Bronchial epithelial cell (primary cell): ENCODE results near the gene RAB3GAP1. TPM values are rescaled to one million over a fixed set of nuclear protein-coding genes. Genes with fewer than 3 reads are reported as not detected.
"Not testable (repeated sequence)": the region's sequence is repeated elsewhere in the genome, so short reads cannot be mapped to it uniquely, and the experiment has no call there.

Experiments used
- DNase-seq: peaks from one replicate; pipeline ENCODE4 v3.0.0-alpha.2; 2010; ENCODE audit warnings: low read depth
- FAIRE-seq: peaks from 2 replicates; lab custom pipeline; 2011; peaks lifted over from hg19 to GRCh38; lab: Jason Lieb, UNC
- H3K27me3 ChIP-seq: 2 replicates; pipeline ENCODE4 v1.5.1; 2011; ENCODE audit warnings: low read length; ENCODE audit not compliant: control insufficient read depth, insufficient read depth
- H3K36me3 ChIP-seq: 2 replicates; pipeline ENCODE4 v1.5.1; 2011; ENCODE audit warnings: low read length; ENCODE audit not compliant: control insufficient read depth, insufficient read depth
- H3K4me3 ChIP-seq: 2 replicates; pipeline ENCODE4 v1.5.1; 2011; ENCODE audit warnings: mild to moderate bottlenecking, low read depth, low read length, control low read depth
- total RNA-seq: library from RNA; depleted of rRNA; stranded (reverse); fragments of >200 nt; gene quantifications from 2 replicates; pipeline ENCODE4 v1.2.1, GENCODE V29; 2014
- TF ChIP-seq, protein P1 (sequence below): IDR thresholded peaks from 2 replicates; pipeline ENCODE4 v1.5.1; 2011; ENCODE audit warnings: mild to moderate bottlenecking, moderate library complexity, low read length, control low read depth, inconsistent platforms; ENCODE audit not compliant: insufficient read depth, severe bottlenecking

RAB3GAP1 gene
- total RNA-seq, 1 donor from 2014 or later = 120 TPM

DNA sequence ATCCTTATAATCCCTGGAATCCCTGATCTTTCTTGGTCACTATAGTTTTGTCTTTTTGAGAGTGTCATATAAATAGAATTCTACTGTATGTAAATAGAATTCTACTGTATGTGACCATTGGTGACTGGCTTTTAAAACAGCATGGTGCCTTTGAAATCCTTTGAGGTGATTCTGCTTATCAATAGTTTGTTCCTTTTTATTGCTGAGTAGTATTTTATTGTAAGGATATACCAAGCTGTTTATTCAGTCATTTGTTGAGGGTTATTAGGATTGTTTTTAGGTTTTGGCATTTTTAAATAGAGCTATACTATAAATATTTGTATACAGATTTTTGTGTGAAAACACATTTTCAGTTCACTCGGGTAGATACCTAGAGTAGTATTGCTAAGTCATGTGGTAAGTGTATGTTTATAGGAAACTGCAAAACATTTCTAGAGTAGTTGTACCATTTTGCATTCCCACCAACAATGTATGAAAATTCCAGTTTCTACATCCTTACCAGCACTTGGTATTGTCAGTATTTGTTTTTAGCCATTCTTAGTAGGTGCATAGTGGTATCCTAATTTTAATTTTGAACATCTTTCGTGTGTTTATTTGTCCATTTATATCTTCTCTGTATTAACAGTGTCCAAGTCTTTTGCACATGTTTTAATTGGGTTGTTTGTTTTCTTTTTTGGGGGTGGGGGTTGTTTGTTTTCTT is 45.6 kb downstream of the RAB3GAP1 start:
- no peak for FAIRE-seq
- H3K4me3 ChIP-seq = no peak overlapping the region
- no peaks in the 10 kb centered on the region for H3K27me3 ChIP-seq
- DNase-seq = no peak
- TF ChIP-seq, protein P1, sequence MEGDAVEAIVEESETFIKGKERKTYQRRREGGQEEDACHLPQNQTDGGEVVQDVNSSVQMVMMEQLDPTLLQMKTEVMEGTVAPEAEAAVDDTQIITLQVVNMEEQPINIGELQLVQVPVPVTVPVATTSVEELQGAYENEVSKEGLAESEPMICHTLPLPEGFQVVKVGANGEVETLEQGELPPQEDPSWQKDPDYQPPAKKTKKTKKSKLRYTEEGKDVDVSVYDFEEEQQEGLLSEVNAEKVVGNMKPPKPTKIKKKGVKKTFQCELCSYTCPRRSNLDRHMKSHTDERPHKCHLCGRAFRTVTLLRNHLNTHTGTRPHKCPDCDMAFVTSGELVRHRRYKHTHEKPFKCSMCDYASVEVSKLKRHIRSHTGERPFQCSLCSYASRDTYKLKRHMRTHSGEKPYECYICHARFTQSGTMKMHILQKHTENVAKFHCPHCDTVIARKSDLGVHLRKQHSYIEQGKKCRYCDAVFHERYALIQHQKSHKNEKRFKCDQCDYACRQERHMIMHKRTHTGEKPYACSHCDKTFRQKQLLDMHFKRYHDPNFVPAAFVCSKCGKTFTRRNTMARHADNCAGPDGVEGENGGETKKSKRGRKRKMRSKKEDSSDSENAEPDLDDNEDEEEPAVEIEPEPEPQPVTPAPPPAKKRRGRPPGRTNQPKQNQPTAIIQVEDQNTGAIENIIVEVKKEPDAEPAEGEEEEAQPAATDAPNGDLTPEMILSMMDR = no peak
- no peaks in the 10 kb centered on the region for H3K36me3 ChIP-seq

DNA sequence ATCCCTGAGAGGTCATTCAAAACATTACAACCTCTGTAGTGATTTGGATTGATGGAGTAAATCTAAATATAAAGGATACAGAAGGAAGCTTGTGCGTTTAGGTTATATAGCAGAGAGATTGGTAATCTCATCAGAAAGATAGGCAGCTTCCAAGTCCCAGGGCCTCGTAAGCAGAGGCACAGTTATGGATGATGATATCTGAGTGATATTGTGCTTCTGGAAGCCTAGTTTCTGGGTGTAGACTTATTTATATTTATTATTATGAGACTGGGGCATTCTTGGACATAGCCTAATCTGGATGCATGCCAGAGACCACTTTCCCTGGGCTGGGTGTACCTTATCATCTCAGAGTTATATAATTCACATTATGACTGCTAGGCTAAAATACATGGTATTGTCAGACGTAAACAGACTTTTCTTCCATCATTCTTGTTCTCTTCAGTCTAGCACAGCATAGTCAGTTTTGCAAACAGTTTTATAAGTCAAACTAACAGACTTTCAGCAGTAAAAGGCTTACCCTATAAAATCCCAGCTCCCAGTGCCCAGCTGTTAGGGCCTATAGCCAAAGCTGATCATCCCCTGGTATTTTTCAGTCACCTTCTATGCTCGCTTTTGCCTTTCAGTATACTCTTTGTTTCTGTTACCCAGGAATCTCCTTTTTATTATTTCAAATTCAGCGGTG is 47.9 kb downstream of the RAB3GAP1 start:
- no peaks in the 10 kb centered on the region for H3K27me3 ChIP-seq
- no peak for FAIRE-seq
- no peak for DNase-seq
- TF ChIP-seq, protein P1 = no peak
- no peak overlapping the region for H3K4me3 ChIP-seq
- H3K36me3 ChIP-seq = no peaks in the 10 kb centered on the region

DNA sequence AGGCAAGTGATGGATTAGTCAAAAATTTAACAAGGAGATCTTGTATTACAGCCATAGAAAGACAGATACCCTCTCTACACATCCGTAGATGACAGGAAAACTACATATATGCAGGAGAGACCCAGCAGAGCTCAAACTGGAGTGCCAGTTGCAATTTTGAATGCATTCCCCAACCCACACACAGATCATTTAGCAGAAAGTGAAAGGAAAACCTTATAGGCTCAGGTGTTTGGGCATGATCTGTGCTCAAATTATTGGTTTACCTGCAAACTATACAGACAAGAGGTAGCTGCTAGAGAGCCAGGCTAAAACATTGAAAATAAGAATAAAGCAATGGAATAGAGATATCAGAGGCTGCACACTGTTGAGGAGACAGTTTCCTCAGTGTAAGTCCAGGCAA is 51.8 kb downstream of the RAB3GAP1 start:
- TF ChIP-seq, protein P1 = no peak
- H3K27me3 ChIP-seq = no peaks in the 10 kb centered on the region
- no peak for DNase-seq
- no peak overlapping the region for H3K4me3 ChIP-seq
- FAIRE-seq = no peak
- H3K36me3 ChIP-seq = no peaks in the 10 kb centered on the region

DNA sequence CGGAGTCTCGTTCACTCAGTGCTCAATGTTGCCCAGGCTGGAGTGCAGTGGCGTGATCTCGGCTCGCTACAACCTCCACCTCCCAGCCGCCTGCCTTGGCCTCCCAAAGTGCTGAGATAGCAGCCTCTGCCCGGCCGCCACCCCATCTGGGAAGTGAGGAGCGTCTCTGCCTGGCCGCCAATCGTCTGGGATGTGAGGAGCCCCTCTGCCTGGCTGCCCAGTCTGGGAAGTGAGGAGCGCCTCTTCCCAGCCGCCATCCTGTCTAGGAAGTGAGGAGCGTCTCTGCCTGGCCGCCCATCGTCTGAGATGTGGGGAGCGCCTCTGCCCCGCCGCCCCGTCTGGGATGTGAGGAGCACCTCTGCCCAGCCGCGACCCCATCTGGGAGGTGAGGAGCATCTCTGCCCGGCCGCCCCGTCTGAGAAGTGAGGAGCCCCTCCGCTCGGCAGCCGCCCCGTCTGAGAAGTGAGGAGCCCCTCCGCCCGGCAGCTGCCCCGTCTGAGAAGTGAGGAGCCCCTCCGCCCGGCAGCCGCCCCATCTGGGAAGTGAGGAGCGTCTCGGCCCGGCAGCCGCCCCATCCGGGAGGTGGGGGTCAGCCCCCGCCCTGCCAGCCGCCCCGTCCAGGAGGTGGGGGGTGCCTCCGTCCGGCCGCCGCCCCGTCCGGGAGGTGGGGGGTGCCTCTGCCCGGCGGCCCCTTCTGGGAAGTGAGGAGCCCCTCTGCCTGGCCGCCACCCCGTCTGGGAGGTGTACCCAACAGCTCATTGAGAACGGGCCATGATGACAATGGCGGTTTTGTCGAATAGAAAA is 53.6 kb downstream of the RAB3GAP1 start:
- H3K4me3 ChIP-seq, DNase-seq, H3K27me3 ChIP-seq, FAIRE-seq, H3K36me3 ChIP-seq: not testable (repeated sequence)

DNA sequence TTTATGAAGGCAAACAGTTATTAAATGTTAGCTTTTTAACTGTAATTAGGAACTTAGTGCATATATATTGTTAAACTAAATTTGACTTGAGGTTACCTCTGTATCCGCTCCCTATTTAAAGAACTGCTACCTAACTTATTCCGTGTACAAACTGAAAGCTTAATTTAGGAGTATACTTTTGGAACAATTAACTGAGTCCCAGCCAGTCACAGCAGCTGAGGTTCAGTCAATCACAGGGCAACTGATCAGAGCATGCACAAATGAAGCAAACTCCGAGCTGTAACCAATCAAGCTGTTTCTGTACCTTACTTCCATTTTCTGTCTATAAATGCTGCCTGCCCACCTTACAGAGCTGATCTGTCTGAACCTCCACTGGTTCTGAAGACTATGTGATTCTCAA is 61.2 kb downstream of the RAB3GAP1 start:
- Histone ChIP-seq H3K27me3 (no peaks in the 10 kb centered on the region), H3K36me3 (peaks cover 4% of the 10 kb centered on the region), H3K4me3 (no peak overlapping the region)
- FAIRE-seq = no peak
- no peak for DNase-seq
- TF ChIP-seq, protein P1 = no peak

DNA sequence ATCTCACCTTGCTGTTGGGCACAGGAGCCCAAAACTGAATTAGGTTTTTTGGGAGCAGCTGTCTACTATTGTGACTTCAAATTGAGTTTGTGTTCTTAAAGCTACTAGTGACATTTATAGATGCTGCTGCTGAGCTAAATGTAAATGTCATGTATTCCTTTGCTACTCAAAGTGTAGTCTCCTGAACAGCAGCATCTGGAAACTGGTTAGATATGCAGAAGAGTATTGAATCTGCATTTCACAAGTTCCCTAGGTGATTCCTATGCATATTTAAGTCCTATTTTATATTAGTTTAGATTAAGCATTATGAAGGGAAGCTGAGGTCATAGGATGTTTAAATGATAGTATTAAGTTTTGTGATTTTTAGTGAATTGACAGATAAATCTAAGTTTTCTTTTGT is 67.5 kb downstream of the RAB3GAP1 start:
- Histone ChIP-seq H3K4me3 (no peak overlapping the region), H3K36me3 (peaks cover 4% of the 10 kb centered on the region), H3K27me3 (no peaks in the 10 kb centered on the region)
- DNase-seq (no peak), FAIRE-seq (no peak)
- TF ChIP-seq, protein P1 = no peak
